ENCODE data around the gene NOTCH1. TPM values are rescaled to one million over a fixed set of nuclear protein-coding genes. Genes with fewer than 3 reads are reported as not detected.

NOTCH1 gene
- polyA plus RNA-seq, 2 of the 4 experiments (the other 2 are of a cell fraction) = 0.88 to 5.7 TPM

DNA sequence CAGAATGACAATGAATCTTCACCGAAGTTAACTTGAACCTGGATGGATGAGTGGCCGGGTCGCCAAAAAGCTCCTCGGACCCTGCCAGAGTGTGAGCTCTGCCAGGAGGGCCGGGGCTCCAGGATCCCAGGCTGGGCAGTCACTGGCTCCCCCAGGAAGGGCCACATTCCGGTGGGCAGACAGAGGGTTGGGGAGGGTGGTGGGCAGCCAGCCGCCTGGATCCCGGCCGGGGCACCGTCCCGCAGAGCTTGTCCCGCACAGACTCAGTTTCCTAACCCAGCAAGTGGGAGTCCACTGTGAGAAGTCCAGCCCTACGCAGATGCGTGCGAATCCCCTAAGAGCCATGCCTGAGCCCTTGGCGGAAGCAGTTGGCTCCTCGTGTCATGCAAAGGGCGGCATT lies 10.3 kb upstream of the NOTCH1 start:
- H3K27ac ChIP-seq = peak overlapping the region in 1 of 2 experiments; percentile 12; a peak in 1 of 6 replicates
- no peak for TF ChIP-seq NR3C1 (IDR thresholded peaks at IDR 0.05)
- TF ChIP-seq, protein P1, sequence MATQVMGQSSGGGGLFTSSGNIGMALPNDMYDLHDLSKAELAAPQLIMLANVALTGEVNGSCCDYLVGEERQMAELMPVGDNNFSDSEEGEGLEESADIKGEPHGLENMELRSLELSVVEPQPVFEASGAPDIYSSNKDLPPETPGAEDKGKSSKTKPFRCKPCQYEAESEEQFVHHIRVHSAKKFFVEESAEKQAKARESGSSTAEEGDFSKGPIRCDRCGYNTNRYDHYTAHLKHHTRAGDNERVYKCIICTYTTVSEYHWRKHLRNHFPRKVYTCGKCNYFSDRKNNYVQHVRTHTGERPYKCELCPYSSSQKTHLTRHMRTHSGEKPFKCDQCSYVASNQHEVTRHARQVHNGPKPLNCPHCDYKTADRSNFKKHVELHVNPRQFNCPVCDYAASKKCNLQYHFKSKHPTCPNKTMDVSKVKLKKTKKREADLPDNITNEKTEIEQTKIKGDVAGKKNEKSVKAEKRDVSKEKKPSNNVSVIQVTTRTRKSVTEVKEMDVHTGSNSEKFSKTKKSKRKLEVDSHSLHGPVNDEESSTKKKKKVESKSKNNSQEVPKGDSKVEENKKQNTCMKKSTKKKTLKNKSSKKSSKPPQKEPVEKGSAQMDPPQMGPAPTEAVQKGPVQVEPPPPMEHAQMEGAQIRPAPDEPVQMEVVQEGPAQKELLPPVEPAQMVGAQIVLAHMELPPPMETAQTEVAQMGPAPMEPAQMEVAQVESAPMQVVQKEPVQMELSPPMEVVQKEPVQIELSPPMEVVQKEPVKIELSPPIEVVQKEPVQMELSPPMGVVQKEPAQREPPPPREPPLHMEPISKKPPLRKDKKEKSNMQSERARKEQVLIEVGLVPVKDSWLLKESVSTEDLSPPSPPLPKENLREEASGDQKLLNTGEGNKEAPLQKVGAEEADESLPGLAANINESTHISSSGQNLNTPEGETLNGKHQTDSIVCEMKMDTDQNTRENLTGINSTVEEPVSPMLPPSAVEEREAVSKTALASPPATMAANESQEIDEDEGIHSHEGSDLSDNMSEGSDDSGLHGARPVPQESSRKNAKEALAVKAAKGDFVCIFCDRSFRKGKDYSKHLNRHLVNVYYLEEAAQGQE (IDR thresholded peaks at IDR 0.05) = no peak
- TF ChIP-seq NFE2L2 (conservative IDR thresholded peaks at IDR 0.05; ENCODE audit: low read length) = no peak
- no peak for TF ChIP-seq HDAC2 (IDR thresholded peaks at IDR 0.05)
- TF ChIP-seq POLR2A (IDR thresholded peaks at IDR 0.05; ENCODE audit: low read length) = no peak
- TF ChIP-seq ZNF302 (CRISPR knock-in tag; IDR thresholded peaks at IDR 0.05) = no peak
- TF ChIP-seq, protein P2, sequence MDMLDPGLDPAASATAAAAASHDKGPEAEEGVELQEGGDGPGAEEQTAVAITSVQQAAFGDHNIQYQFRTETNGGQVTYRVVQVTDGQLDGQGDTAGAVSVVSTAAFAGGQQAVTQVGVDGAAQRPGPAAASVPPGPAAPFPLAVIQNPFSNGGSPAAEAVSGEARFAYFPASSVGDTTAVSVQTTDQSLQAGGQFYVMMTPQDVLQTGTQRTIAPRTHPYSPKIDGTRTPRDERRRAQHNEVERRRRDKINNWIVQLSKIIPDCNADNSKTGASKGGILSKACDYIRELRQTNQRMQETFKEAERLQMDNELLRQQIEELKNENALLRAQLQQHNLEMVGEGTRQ (IDR thresholded peaks at IDR 0.05) = no peak
- no peak for TF ChIP-seq CEBPB (IDR thresholded peaks at IDR 0.05)
- no peak for TF ChIP-seq FOXS1 (CRISPR knock-in tag; IDR thresholded peaks at IDR 0.05)
- no peak for TF ChIP-seq BHLHE40 (IDR thresholded peaks at IDR 0.05; ENCODE audit: low read depth, low read length)
- TF ChIP-seq EHMT2 (IDR thresholded peaks at IDR 0.05; ENCODE audit: low read depth) = no peak
- TF ChIP-seq CHD2 (IDR thresholded peaks at IDR 0.05; ENCODE audit: low read length, partially characterized antibody) = no peak
- TF ChIP-seq HEYL (CRISPR knock-in tag; IDR thresholded peaks at IDR 0.05) = no peak
- H3K4me1 ChIP-seq = peaks cover 30% of the 10 kb centered on the region
- ChIA-PET CTCF (interaction anchor here (1.0 to 6.1 kb wide), 7 partner anchors 8 to 76 kb away, joined by 3 to 40 read pairs (median 4); no protein-coding TSS in a partner anchor), POLR2A (no interaction called here)
- DNase-seq (ENCODE audit: low read depth in 1 of 2, low spot score in 1 of 2) (no peak), ATAC-seq (no peak), FAIRE-seq (no peak)
- H3K4me2 ChIP-seq = no peak overlapping the region
- H3K9me3 ChIP-seq = peaks cover 12% of the 10 kb centered on the region
- 80% methylated on average over 8 of the region's 18 CpGs for WGBS (ENCODE audit: missing lambda C conversion rate)
- H3K4me3 ChIP-seq = no peak overlapping the region

DNA sequence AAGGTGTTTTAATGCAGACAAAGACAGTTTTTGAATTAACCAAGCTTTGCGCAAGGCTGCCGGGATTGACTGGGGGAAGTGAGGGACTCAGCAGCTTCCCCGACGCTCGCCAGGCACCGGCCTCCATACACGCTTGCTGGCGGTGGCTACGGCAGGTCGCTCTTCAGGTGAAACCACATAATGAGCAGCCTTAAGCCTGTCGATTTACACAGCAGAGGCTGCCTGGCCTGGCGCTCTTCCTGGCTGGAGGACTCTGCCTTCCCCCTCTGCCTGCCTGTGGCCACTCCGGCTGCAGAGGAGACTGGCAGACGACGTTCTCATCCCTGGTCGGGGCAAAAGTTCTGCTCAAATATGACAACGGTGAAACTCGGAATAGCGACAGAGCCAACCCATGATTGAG lies 9.0 kb upstream of the NOTCH1 start:
- Histone ChIP-seq H3K27ac (peak overlapping the region in 1 of 2 experiments; percentile 3; a peak in 2 of 6 replicates), H3K4me3 (no peak overlapping the region), H3K9me3 (peaks cover 11% of the 10 kb centered on the region), H3K4me1 (peaks cover 43% of the 10 kb centered on the region), H3K4me2 (no peak overlapping the region)
- ChIA-PET CTCF (interaction anchor here (1.0 to 6.1 kb wide), 5 partner anchors 10 to 90 kb away, joined by 3 to 40 read pairs (median 3); no protein-coding TSS in a partner anchor), POLR2A (no interaction called here)
- 89% methylated on average over 18 of the region's 19 CpGs for WGBS (ENCODE audit: missing lambda C conversion rate)
- ATAC-seq = no peak
- FAIRE-seq = no peak
- TF ChIP-seq, protein P3, sequence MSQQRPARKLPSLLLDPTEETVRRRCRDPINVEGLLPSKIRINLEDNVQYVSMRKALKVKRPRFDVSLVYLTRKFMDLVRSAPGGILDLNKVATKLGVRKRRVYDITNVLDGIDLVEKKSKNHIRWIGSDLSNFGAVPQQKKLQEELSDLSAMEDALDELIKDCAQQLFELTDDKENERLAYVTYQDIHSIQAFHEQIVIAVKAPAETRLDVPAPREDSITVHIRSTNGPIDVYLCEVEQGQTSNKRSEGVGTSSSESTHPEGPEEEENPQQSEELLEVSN (IDR thresholded peaks at IDR 0.05; ENCODE audit: borderline replicate concordance, low read depth) = no peak
- TF ChIP-seq HOXA7 (CRISPR knock-in tag; IDR thresholded peaks at IDR 0.05) = no peak
- TF ChIP-seq, protein P4, sequence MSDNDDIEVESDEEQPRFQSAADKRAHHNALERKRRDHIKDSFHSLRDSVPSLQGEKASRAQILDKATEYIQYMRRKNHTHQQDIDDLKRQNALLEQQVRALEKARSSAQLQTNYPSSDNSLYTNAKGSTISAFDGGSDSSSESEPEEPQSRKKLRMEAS (IDR thresholded peaks at IDR 0.05) = no peak
- no peak for TF ChIP-seq CHD2 (IDR thresholded peaks at IDR 0.05; ENCODE audit: low read length, partially characterized antibody)
- no peak for TF ChIP-seq EHMT2 (IDR thresholded peaks at IDR 0.05; ENCODE audit: low read depth)
- no peak for TF ChIP-seq MAFK (IDR thresholded peaks at IDR 0.05; ENCODE audit: partially characterized antibody)
- no peak for TF ChIP-seq BHLHE40 (IDR thresholded peaks at IDR 0.05; ENCODE audit: low read depth, low read length)
- TF ChIP-seq CEBPB (IDR thresholded peaks at IDR 0.05) = no peak
- TF ChIP-seq ZC3H11A (IDR thresholded peaks at IDR 0.05) = no peak
- no peak for TF ChIP-seq ZSCAN20 (CRISPR knock-in tag; IDR thresholded peaks at IDR 0.05)
- no peak for TF ChIP-seq HOXB13 (CRISPR knock-in tag; IDR thresholded peaks at IDR 0.05; ENCODE audit: low read depth)
- TF ChIP-seq CBX8 (IDR thresholded peaks at IDR 0.05) = no peak
- no peak for TF ChIP-seq FOSB (CRISPR knock-in tag; IDR thresholded peaks at IDR 0.05)
- no peak for DNase-seq (ENCODE audit: low read depth in 1 of 2, low spot score in 1 of 2)
